Neuronal stem cell (in vitro differentiated cells): ENCODE data around the gene NT5C3B.

Experiments used
- DNase-seq: peaks from one replicate; pipeline ENCODE4 v3.0.0-alpha.2; 2013; ENCODE audit warnings: low spot score
- H2AFZ ChIP-seq: one replicate; pipeline ENCODE4 v1.6.1; 2013; ENCODE audit warnings: mild to moderate bottlenecking, low read length, inconsistent platforms
- H2AK5ac ChIP-seq: 2 replicates; pipeline ENCODE4 v1.6.1; 2013; ENCODE audit warnings: low read depth, mild to moderate bottlenecking, inconsistent platforms, low read length, moderate library complexity, mixed read lengths
- H2BK120ac ChIP-seq: 2 replicates; pipeline ENCODE4 v1.6.1; 2013; ENCODE audit warnings: low read depth, mild to moderate bottlenecking, inconsistent platforms, low read length, moderate library complexity, mixed read lengths
- H2BK12ac ChIP-seq: one replicate; pipeline ENCODE4 v1.6.1; 2013; ENCODE audit warnings: low read length, inconsistent platforms
- H2BK15ac ChIP-seq: 2 replicates; pipeline ENCODE4 v1.6.1; 2013; ENCODE audit warnings: mild to moderate bottlenecking, low read length, inconsistent platforms, mixed read lengths
- H2BK5ac ChIP-seq: one replicate; pipeline ENCODE4 v1.6.1; 2013; ENCODE audit warnings: inconsistent platforms, mild to moderate bottlenecking, low read length, moderate library complexity
- H3K14ac ChIP-seq: one replicate; pipeline ENCODE4 v1.6.1; 2013; ENCODE audit warnings: low read length, inconsistent platforms
- H3K18ac ChIP-seq: 2 replicates; pipeline ENCODE4 v1.6.1; 2013; ENCODE audit warnings: low read length, inconsistent platforms
- H3K23ac ChIP-seq: 2 replicates; pipeline ENCODE4 v1.6.1; 2013; ENCODE audit warnings: low read depth, mild to moderate bottlenecking, mixed read lengths, low read length, inconsistent platforms; ENCODE audit not compliant: poor library complexity
- H3K27ac ChIP-seq: replicated peaks from 3 replicates; pipeline ENCODE4 v1.5.1; 2013; ENCODE audit warnings: low read length, inconsistent platforms
- H3K27me3 ChIP-seq, 3 experiments: 2 replicates each; pipeline ENCODE4 v1.6.1; 2013; ENCODE audit warnings: low read length in 3 of 3, mild to moderate bottlenecking in 2 of 3, inconsistent platforms in 1 of 3, low read depth in 1 of 3, mixed read lengths in 1 of 3, moderate library complexity in 1 of 3; ENCODE audit not compliant: control insufficient read depth in 3 of 3, insufficient read depth in 3 of 3
- H3K36me3 ChIP-seq, 2 donors: replicated peaks in 1 of 2; 2 replicates each; pipeline ENCODE4 v1.6.1; 2013; ENCODE audit warnings: low read length in 2 of 2; ENCODE audit not compliant: control insufficient read depth in 2 of 2, insufficient read depth in 2 of 2
- H3K4ac ChIP-seq: 2 replicates; pipeline ENCODE4 v1.6.1; 2013; ENCODE audit warnings: inconsistent platforms, mild to moderate bottlenecking, low read length, moderate library complexity
- H3K4me1 ChIP-seq, 2 donors: 1 replicate in 1 of 2; 2 replicates in 1 of 2; pipeline ENCODE4 v1.6.1; 2013; ENCODE audit warnings: low read length in 2 of 2, low read depth in 1 of 2; ENCODE audit not compliant: control insufficient read depth in 2 of 2, insufficient read depth in 1 of 2
- H3K4me2 ChIP-seq: one replicate; pipeline ENCODE4 v1.6.1; 2013; ENCODE audit warnings: mild to moderate bottlenecking, low read length, inconsistent platforms; ENCODE audit not compliant: insufficient read depth, poor library complexity, severe bottlenecking
- H3K4me3 ChIP-seq, 2 donors: 2 replicates each; pipeline ENCODE4 v1.5.1; 2013; ENCODE audit warnings: low read length in 2 of 2, mild to moderate bottlenecking in 2 of 2, inconsistent platforms in 1 of 2, moderate library complexity in 1 of 2
- H3K79me1 ChIP-seq: one replicate; pipeline ENCODE4 v1.6.1; 2013; ENCODE audit warnings: low read depth, mild to moderate bottlenecking, inconsistent platforms, low read length, moderate library complexity
- H3K9ac ChIP-seq: one replicate; pipeline ENCODE4 v1.6.1; 2013; ENCODE audit warnings: mild to moderate bottlenecking, low read depth, low read length, inconsistent platforms; ENCODE audit not compliant: poor library complexity
- H3K9me3 ChIP-seq, 2 donors: replicated peaks in 1 of 2; 2 replicates each; pipeline versions ENCODE3 to v1.6.1; 2013; ENCODE audit warnings: low read length in 2 of 2, mild to moderate bottlenecking in 2 of 2, inconsistent platforms in 1 of 2, low read depth in 1 of 2, mixed read lengths in 1 of 2, moderate library complexity in 1 of 2; ENCODE audit not compliant: control insufficient read depth in 2 of 2, insufficient read depth in 1 of 2
- H4K8ac ChIP-seq: one replicate; pipeline ENCODE4 v1.6.1; 2013; ENCODE audit warnings: low read depth, mild to moderate bottlenecking, inconsistent platforms, low read length, moderate library complexity
- H4K91ac ChIP-seq: one replicate; pipeline ENCODE4 v1.6.1; 2013; ENCODE audit warnings: low read length, low read depth, mild to moderate bottlenecking, inconsistent platforms; ENCODE audit not compliant: poor library complexity
- WGBS, 2 donors: extraction: QIAGEN DNeasy Blood & Tissue Kit; methylation state at CpG; one replicate each; pipeline ENCODE4 v1.1.7; 2013; ENCODE audit warnings: missing lambda C conversion rate in 2 of 2, mixed read lengths in 1 of 2; ENCODE audit not compliant: insufficient read length in 2 of 2, insufficient replicate concordance in 1 of 2; ENCODE audit errors: extremely low coverage in 2 of 2; 5-methylcytosine and 5-hydroxymethylcytosine counted together

Gene NT5C3B

GRCh38 chr17:41786227-41787020 lies 49.6 kb downstream of the NT5C3B start, which contains the start of gene JUP:
TSS of gene JUP (minus strand) at chr17:41786711. CDS start at chr17:41771854, 14,857 bp downstream.
- Histone ChIP-seq H2BK120ac (peak within 1 kb of the TSS; percentile 37), H4K8ac (no peak within 1 kb of the TSS), H3K18ac (peak within 1 kb of the TSS; percentile 96), H3K9me3 (peaks cover 0 to 1% of the 10 kb centered on the region in 2 donors), H3K27me3 (no peaks in the 10 kb centered on the region), H2AK5ac (peak within 1 kb of the TSS; percentile 76), H2BK5ac (peak within 1 kb of the TSS; percentile 14), H3K23ac (peak within 1 kb of the TSS; percentile 95), H2AFZ (peak within 1 kb of the TSS; percentile 83), H2BK15ac (peak within 1 kb of the TSS; percentile 93), H3K4ac (peak within 1 kb of the TSS; percentile 86), H3K79me1 (peaks cover 2% of the 10 kb centered on the region), H3K9ac (peak within 1 kb of the TSS; percentile 92), H2BK12ac (no peak within 1 kb of the TSS), H3K4me2 (peak within 1 kb of the TSS; percentile 93), H4K91ac (no peak within 1 kb of the TSS), H3K36me3 (no peaks in the 10 kb centered on the region), H3K14ac (no peak within 1 kb of the TSS), H3K27ac (peak within 1 kb of the TSS; percentile 92), H3K4me3 (peak within 1 kb of the TSS; percentile 66 to 91), H3K4me1 (peaks cover 9 to 18% of the 10 kb centered on the region in 2 donors)
- DNase-seq = peak; percentile 99
- no CpG with 5 or more reads among the region's 79 CpGs for WGBS, 2 donors

- Histone ChIP-seq H3K4ac (peak overlapping the region; percentile 86), H3K4me1 (peaks cover 9 to 21% of the 10 kb centered on the region in 2 donors), H3K27ac (peak overlapping the region; percentile 92), H3K14ac (no peak overlapping the region), H4K8ac (no peak overlapping the region), H2AFZ (peak overlapping the region; percentile 83), H2BK120ac (peak overlapping the region; percentile 37), H2BK15ac (peak overlapping the region; percentile 93), H4K91ac (no peak overlapping the region), H3K27me3 (no peaks in the 10 kb centered on the region), H2BK5ac (peak overlapping the region; percentile 14), H3K9me3 (peaks cover 0 to 1% of the 10 kb centered on the region in 2 donors), H3K18ac (peak overlapping the region; percentile 96), H3K23ac (peak overlapping the region; percentile 95), H3K4me3 (peak overlapping the region; percentile 66 to 91), H3K9ac (peak overlapping the region; percentile 92), H2AK5ac (peak overlapping the region; percentile 76), H2BK12ac (no peak overlapping the region), H3K4me2 (peak overlapping the region; percentile 93), H3K36me3 (no peaks in the 10 kb centered on the region), H3K79me1 (peaks cover 2% of the 10 kb centered on the region)
- no CpG with 5 or more reads among the region's 22 CpGs for WGBS, 2 donors
- DNase-seq = no peak
Observed at GRCh38 chr17:41785859-41786226, 50.2 kb downstream of the NT5C3B start.

DNA sequence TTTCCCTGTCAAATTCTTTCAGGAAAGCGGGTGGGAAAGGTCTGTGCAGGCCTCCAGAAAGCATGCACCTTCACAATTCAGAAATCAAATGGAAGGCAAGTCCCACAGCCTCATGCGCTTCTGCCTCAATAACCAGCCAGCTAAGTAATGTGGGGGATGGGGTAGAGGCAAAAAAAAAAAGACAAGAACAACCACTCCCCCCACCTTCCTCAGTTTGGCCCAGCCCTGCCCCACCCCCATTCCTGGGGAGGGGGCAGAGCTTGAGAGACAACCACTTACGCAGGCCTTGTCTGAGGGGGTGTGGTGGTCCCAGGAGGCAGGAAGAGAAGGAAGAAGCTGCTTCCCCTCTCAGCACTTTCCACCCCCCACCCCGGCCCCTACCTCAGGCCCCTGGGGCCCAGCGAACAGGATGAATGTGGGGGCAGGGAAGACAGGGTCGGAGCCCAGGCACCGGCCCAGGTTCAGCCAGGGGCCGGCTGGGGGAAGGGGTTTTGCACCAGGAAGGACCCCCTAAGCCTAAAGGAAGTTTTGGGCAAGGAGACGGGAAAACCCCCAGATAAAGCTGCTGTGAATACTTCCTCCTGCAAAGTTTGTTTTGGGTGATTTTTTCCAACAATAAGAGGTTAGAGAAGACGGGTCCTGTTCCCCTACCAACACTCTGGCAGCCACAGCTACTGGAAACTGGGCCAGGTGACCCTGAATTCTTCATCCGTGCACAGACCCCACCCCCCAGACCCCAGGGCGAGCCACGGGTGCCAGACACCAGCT lies 50.8 kb downstream of the NT5C3B start:
- Histone ChIP-seq H2BK120ac (peak overlapping the region; percentile 69), H3K4ac (peak overlapping the region; percentile 86), H3K27me3 (no peaks in the 10 kb centered on the region), H3K23ac (peak overlapping the region; percentile 95), H4K91ac (no peak overlapping the region), H3K4me3 (peak overlapping the region; percentile 66 to 91), H4K8ac (no peak overlapping the region), H2BK5ac (peak overlapping the region; percentile 72), H2AK5ac (peak overlapping the region; percentile 96), H3K79me1 (peaks cover 2% of the 10 kb centered on the region), H3K18ac (peak overlapping the region; percentile 96), H3K9me3 (peaks cover 0 to 1% of the 10 kb centered on the region in 2 donors), H3K14ac (no peak overlapping the region), H3K36me3 (no peaks in the 10 kb centered on the region), H3K4me1 (peaks cover 9 to 21% of the 10 kb centered on the region in 2 donors), H2AFZ (peak overlapping the region; percentile 83), H2BK12ac (no peak overlapping the region), H3K27ac (peak overlapping the region; percentile 94), H2BK15ac (peak overlapping the region; percentile 93), H3K4me2 (peak overlapping the region; percentile 93), H3K9ac (peak overlapping the region; percentile 92)
- WGBS, 2 donors = no CpG with 5 or more reads among the region's 13 CpGs
- DNase-seq = peak; percentile 90
